ENCODE measurements around the gene PRDX5. TPM values are rescaled to one million over a fixed set of nuclear protein-coding genes. Genes with fewer than 3 reads are reported as not detected.

PRDX5 gene
- total RNA-seq, 1 experiment from 2014 or later = 267 TPM

DNA sequence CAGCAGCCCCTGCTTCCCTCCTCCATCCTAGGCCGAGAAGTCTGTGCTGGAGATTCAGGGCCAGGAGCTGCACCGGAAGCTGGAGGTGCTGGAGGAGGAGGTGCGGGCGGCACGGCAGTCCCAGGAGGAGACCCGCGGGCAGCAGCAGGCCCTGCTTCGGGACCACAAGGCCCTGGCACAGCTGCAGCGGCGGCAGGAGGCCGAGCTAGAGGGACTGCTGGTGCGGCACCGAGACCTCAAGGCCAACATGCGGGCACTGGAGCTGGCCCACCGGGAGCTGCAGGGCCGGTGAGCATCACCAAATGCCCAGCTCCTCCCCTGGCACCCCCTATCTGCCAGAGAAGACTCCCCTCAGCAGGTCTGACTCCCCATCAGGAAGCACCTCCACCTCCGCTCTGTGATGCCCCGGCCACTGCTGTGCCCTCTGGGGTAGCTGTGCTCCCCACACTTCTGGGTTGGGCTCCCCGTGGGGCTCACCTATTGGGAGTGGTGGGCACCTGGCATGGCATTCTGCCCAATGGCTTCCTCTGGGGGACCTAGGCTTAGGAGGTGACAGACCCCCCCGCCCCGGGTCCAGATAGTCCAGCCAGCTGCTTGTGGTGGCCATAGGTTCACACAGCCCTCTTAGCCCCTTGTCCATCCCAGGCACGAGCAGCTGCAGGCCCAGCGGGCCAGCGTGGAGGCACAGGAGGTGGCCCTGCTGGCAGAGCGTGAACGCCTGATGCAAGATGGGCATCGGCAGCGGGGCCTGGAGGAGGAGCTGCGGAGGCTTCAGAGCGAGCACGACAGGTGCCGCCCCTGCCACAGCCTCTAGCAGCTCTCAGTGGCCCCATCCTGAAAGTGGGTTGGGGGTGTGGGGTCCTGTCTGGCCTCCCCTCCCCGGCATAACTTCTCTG is 34.4 kb downstream of the PRDX5 start:
- no peak for ATAC-seq
- no TSS peak for BruUV-seq (replicated peaks)

More for the DNA sequence above, 34.4 kb downstream of the PRDX5 start:
- no peak for DNase-seq (ENCODE audit: low read depth, low spot score)
- RAD21 ChIA-PET (ENCODE audit: low non-redundant PET in 1 of 2, low total read pairs in 2 of 2, uncharacterized antibody in 2 of 2, unreplicated experiment in 2 of 2) = interaction anchor here (1.0 to 1.9 kb wide), 2 partner anchors 34 to 35 kb away, joined by 3 to 4 read pairs; partner anchors contain the start of genes PRDX5 (in 2 of the 2) and TRMT112 (in 1 of the 2)
- Histone ChIP-seq H3K27me3 (ENCODE audit: insufficient read depth, low read length) (no peaks in the 10 kb centered on the region), H2AFZ (ENCODE audit: low read depth, low read length, poor library complexity, severe bottlenecking) (no peak overlapping the region), H3K36me3 (ENCODE audit: control insufficient read depth in 1 of 2, insufficient read depth in 2 of 2, low read length in 2 of 2) (no peaks in the 10 kb centered on the region), H3K27ac (ENCODE audit: low read depth, low read length) (no peak overlapping the region), H3K9ac (ENCODE audit: low read length) (no peak overlapping the region), H3K9me3 (ENCODE audit: control insufficient read depth in 1 of 2, insufficient read depth in 1 of 2, low read depth in 1 of 2, low read length in 2 of 2) (no peaks in the 10 kb centered on the region), H3K9me2 (ENCODE audit: insufficient read depth) (no peaks in the 10 kb centered on the region), H3K4me2 (ENCODE audit: low read length) (no peak overlapping the region), H3K79me2 (ENCODE audit: insufficient read depth, low read length) (no peaks in the 10 kb centered on the region), H4K20me1 (ENCODE audit: insufficient read depth) (no peaks in the 10 kb centered on the region), H3K4me1 (ENCODE audit: control insufficient read depth in 1 of 2, insufficient read depth in 2 of 2, low read length in 2 of 2) (peaks cover 15 to 35% of the 10 kb centered on the region in 2 experiments), H3K4me3 (replicated peaks in 1 of 2; ENCODE audit: low read depth in 1 of 2, low read length in 2 of 2) (no peak overlapping the region)
- POLR2A ChIA-PET = interaction anchor here (1.4 to 1.6 kb wide), 2 partner anchors 10 to 35 kb away, joined by 5 to 7 read pairs; partner anchors contain the start of genes PRDX5 and TRMT112
- CTCF ChIA-PET = interaction anchor here (6.2 kb wide), 1 partner anchor 20 kb away, joined by 46 read pairs; no protein-coding TSS in a partner anchor
- intact Hi-C loops (cut with micrococcal nuclease) = no loop called here
- no peak for TF ChIP-seq CBX3 (IDR thresholded peaks at IDR 0.05; ENCODE audit: low read depth)
- TF ChIP-seq, protein P1, sequence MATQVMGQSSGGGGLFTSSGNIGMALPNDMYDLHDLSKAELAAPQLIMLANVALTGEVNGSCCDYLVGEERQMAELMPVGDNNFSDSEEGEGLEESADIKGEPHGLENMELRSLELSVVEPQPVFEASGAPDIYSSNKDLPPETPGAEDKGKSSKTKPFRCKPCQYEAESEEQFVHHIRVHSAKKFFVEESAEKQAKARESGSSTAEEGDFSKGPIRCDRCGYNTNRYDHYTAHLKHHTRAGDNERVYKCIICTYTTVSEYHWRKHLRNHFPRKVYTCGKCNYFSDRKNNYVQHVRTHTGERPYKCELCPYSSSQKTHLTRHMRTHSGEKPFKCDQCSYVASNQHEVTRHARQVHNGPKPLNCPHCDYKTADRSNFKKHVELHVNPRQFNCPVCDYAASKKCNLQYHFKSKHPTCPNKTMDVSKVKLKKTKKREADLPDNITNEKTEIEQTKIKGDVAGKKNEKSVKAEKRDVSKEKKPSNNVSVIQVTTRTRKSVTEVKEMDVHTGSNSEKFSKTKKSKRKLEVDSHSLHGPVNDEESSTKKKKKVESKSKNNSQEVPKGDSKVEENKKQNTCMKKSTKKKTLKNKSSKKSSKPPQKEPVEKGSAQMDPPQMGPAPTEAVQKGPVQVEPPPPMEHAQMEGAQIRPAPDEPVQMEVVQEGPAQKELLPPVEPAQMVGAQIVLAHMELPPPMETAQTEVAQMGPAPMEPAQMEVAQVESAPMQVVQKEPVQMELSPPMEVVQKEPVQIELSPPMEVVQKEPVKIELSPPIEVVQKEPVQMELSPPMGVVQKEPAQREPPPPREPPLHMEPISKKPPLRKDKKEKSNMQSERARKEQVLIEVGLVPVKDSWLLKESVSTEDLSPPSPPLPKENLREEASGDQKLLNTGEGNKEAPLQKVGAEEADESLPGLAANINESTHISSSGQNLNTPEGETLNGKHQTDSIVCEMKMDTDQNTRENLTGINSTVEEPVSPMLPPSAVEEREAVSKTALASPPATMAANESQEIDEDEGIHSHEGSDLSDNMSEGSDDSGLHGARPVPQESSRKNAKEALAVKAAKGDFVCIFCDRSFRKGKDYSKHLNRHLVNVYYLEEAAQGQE (IDR thresholded peaks at IDR 0.05; ENCODE audit: low read depth) = no peak
- no peak for TF ChIP-seq SRF (IDR thresholded peaks at IDR 0.05; ENCODE audit: low read depth)
- TF ChIP-seq TCF7L2 (IDR thresholded peaks at IDR 0.05; ENCODE audit: borderline replicate concordance, extremely low read depth, insufficient read depth, insufficient read length) = no peak
- no peak for TF ChIP-seq SIN3A (IDR thresholded peaks at IDR 0.05; ENCODE audit: low read depth)
- TF ChIP-seq, protein P2, sequence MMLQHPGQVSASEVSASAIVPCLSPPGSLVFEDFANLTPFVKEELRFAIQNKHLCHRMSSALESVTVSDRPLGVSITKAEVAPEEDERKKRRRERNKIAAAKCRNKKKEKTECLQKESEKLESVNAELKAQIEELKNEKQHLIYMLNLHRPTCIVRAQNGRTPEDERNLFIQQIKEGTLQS (IDR thresholded peaks at IDR 0.05) = no peak
- no peak for TF ChIP-seq SP1 (IDR thresholded peaks at IDR 0.05; ENCODE audit: low read depth)
- no peak for TF ChIP-seq RAD21 (IDR thresholded peaks at IDR 0.05; ENCODE audit: low read depth)
- TF ChIP-seq, protein P3, sequence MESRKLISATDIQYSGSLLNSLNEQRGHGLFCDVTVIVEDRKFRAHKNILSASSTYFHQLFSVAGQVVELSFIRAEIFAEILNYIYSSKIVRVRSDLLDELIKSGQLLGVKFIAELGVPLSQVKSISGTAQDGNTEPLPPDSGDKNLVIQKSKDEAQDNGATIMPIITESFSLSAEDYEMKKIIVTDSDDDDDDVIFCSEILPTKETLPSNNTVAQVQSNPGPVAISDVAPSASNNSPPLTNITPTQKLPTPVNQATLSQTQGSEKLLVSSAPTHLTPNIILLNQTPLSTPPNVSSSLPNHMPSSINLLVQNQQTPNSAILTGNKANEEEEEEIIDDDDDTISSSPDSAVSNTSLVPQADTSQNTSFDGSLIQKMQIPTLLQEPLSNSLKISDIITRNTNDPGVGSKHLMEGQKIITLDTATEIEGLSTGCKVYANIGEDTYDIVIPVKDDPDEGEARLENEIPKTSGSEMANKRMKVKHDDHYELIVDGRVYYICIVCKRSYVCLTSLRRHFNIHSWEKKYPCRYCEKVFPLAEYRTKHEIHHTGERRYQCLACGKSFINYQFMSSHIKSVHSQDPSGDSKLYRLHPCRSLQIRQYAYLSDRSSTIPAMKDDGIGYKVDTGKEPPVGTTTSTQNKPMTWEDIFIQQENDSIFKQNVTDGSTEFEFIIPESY (IDR thresholded peaks at IDR 0.05; ENCODE audit: extremely low read depth, insufficient replicate concordance, low read length) = no peak

Measured in HCT116 (cell line).